ENCODE results near the gene PBXIP1. TPM values are rescaled to one million over a fixed set of nuclear protein-coding genes. Genes with fewer than 3 reads are reported as not detected.

Gene PBXIP1
- total and polyA plus RNA-seq, 10 of the 15 experiments (the other 5 are each of a cell fraction or from before 2014, with no cell fraction given): 0.63 to 25.6 (median 15.4) TPM

GRCh38 chr1:154943649-154944400, 12.1 kb downstream of the PBXIP1 start (continued):
- TF ChIP-seq PML (IDR thresholded peaks at IDR 0.05; ENCODE audit: low read length) (no peak), SREBF1 (IDR thresholded peaks at IDR 0.05; ENCODE audit: low read length) (no peak), BCL11A (IDR thresholded peaks at IDR 0.05; ENCODE audit: low read depth, low read length) (no peak), MEF2A (IDR thresholded peaks at IDR 0.05; ENCODE audit: insufficient read depth, low read depth, low read length) (no peak), TCF12 (IDR thresholded peaks at IDR 0.05; ENCODE audit: low read depth, low read length) (no peak), WRNIP1 (IDR thresholded peaks at IDR 0.05; ENCODE audit: borderline replicate concordance, low read depth, low read length) (no peak), SPI1 (IDR thresholded peaks at IDR 0.05; ENCODE audit: borderline replicate concordance, insufficient read depth, low read depth, low read length) (no peak), ATF3 (IDR thresholded peaks at IDR 0.05; ENCODE audit: borderline replicate concordance, extremely low read depth, low read depth, low read length) (no peak), POLR2A (IDR thresholded peaks at IDR 0.05; ENCODE audit: low read depth, low read length) (no peak), MYC (IDR thresholded peaks at IDR 0.05; ENCODE audit: insufficient read depth, insufficient read length, insufficient replicate concordance, low read length, severe bottlenecking) (no peak), NBN (IDR thresholded peaks at IDR 0.05) (no peak; the same call in 1 of the 2 replicates), ETV6 (conservative IDR thresholded peaks at IDR 0.05 in 1 of 2, IDR thresholded peaks at IDR 0.05 in 1 of 2; ENCODE audit: borderline replicate concordance in 1 of 2, low read depth in 1 of 2) (peak in 1 of 2 experiments; percentile 15; a peak in 1 of 4 replicates), NR2F1 (conservative IDR thresholded peaks at IDR 0.05) (no peak), NFYA (IDR thresholded peaks at IDR 0.05; ENCODE audit: borderline replicate concordance, low read depth, low read length) (no peak), KLF5 (IDR thresholded peaks at IDR 0.05; ENCODE audit: partially characterized antibody) (peak; percentile 66), DPF2 (IDR thresholded peaks at IDR 0.05) (0 out of 2 replicates have a peak, but pooled peaks have one; percentile 12), TBL1XR1 (IDR thresholded peaks at IDR 0.05; ENCODE audit: low read depth, low read length) (no peak), NR2C1 (IDR thresholded peaks at IDR 0.05) (no peak), SMARCA5 (IDR thresholded peaks at IDR 0.05) (peak; percentile 82), MXI1 (IDR thresholded peaks at IDR 0.05; ENCODE audit: low read depth, low read length) (no peak), IKZF1 (conservative IDR thresholded peaks at IDR 0.05) (peak; percentile 65), NFIC (IDR thresholded peaks at IDR 0.05; ENCODE audit: low read depth, low read length) (no peak), GATAD2B (conservative IDR thresholded peaks at IDR 0.05; ENCODE audit: low read depth) (peak; percentile 56), RELA (IDR thresholded peaks at IDR 0.05; ENCODE audit: borderline replicate concordance, partially characterized antibody) (no peak), ZNF274 (IDR thresholded peaks at IDR 0.05; ENCODE audit: insufficient read depth, insufficient read length) (no peak)
- TF ChIP-seq, protein P1, sequence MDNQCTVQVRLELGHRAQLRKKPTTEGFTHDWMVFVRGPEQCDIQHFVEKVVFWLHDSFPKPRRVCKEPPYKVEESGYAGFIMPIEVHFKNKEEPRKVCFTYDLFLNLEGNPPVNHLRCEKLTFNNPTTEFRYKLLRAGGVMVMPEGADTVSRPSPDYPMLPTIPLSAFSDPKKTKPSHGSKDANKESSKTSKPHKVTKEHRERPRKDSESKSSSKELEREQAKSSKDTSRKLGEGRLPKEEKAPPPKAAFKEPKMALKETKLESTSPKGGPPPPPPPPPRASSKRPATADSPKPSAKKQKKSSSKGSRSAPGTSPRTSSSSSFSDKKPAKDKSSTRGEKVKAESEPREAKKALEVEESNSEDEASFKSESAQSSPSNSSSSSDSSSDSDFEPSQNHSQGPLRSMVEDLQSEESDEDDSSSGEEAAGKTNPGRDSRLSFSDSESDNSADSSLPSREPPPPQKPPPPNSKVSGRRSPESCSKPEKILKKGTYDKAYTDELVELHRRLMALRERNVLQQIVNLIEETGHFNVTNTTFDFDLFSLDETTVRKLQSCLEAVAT (IDR thresholded peaks at IDR 0.05): no peak
- TF ChIP-seq, protein P2, sequence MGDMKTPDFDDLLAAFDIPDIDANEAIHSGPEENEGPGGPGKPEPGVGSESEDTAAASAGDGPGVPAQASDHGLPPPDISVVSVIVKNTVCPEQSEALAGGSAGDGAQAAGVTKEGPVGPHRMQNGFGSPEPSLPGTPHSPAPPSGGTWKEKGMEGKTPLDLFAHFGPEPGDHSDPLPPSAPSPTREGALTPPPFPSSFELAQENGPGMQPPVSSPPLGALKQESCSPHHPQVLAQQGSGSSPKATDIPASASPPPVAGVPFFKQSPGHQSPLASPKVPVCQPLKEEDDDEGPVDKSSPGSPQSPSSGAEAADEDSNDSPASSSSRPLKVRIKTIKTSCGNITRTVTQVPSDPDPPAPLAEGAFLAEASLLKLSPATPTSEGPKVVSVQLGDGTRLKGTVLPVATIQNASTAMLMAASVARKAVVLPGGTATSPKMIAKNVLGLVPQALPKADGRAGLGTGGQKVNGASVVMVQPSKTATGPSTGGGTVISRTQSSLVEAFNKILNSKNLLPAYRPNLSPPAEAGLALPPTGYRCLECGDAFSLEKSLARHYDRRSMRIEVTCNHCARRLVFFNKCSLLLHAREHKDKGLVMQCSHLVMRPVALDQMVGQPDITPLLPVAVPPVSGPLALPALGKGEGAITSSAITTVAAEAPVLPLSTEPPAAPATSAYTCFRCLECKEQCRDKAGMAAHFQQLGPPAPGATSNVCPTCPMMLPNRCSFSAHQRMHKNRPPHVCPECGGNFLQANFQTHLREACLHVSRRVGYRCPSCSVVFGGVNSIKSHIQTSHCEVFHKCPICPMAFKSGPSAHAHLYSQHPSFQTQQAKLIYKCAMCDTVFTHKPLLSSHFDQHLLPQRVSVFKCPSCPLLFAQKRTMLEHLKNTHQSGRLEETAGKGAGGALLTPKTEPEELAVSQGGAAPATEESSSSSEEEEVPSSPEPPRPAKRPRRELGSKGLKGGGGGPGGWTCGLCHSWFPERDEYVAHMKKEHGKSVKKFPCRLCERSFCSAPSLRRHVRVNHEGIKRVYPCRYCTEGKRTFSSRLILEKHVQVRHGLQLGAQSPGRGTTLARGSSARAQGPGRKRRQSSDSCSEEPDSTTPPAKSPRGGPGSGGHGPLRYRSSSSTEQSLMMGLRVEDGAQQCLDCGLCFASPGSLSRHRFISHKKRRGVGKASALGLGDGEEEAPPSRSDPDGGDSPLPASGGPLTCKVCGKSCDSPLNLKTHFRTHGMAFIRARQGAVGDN (IDR thresholded peaks at IDR 0.05): no peak
